HS-27A (cell line): Measurements from ENCODE around the gene GBP3.
"Not testable (repeated sequence)": the region's sequence is repeated elsewhere in the genome, so short reads cannot be mapped to it uniquely, and the experiment has no call there.

Source experiments
- DNase-seq: peaks from one replicate; pipeline ENCODE4 v3.0.0-alpha.2; 2012; ENCODE audit warnings: low read depth, missing footprints

GBP3 gene

GRCh38 chr1:89022167-89022959 is at the start of gene GBP3:
Gene GBP3 (minus strand): TSS chr1:89022866. CDS start chr1:89020721, 2,145 bp downstream.
- no peak for DNase-seq

- DNase-seq, result no peak
Observed at GRCh38 chr1:89070509-89070908, 47.8 kb upstream of the GBP3 start.

GRCh38 chr1:89069951-89070350 is 47.3 kb upstream of the GBP3 start:
- no peak for DNase-seq

GRCh38 chr1:89068291-89068690 is 45.6 kb upstream of the GBP3 start:
- DNase-seq, result no peak

GRCh38 chr1:89065079-89065868 is 42.6 kb upstream of the GBP3 start, which contains the start of gene GBP1:
Gene GBP1 (minus strand): TSS chr1:89065208. CDS start chr1:89063234, 1,974 bp downstream.
- DNase-seq, result no peak

- no peak for DNase-seq
Observed at GRCh38 chr1:89064632-89065031, 42.0 kb upstream of the GBP3 start.

- DNase-seq, result no peak
Observed at GRCh38 chr1:89063094-89063493, 40.4 kb upstream of the GBP3 start.

GRCh38 chr1:89060091-89060490 is 37.4 kb upstream of the GBP3 start:
- DNase-seq, result no peak

GRCh38 chr1:89051955-89052312 is 29.3 kb upstream of the GBP3 start:
- DNase-seq, result no peak

- no peak for DNase-seq
Observed at GRCh38 chr1:89051300-89051954, 28.8 kb upstream of the GBP3 start.

- DNase-seq, result no peak
Observed at GRCh38 chr1:89050649-89051033, 28.0 kb upstream of the GBP3 start.

- not testable (repeated sequence) for DNase-seq
Observed at GRCh38 chr1:89049901-89050648, 27.4 kb upstream of the GBP3 start.

GRCh38 chr1:89049187-89049586 is 26.5 kb upstream of the GBP3 start:
- not testable (repeated sequence) for DNase-seq

GRCh38 chr1:89047734-89048133 is 25.1 kb upstream of the GBP3 start:
- DNase-seq, result no peak

GRCh38 chr1:89046318-89047183 is 23.9 kb upstream of the GBP3 start:
- not testable (repeated sequence) for DNase-seq

GRCh38 chr1:89044970-89045721 is 22.5 kb upstream of the GBP3 start:
- no peak for DNase-seq

- no peak for DNase-seq
Observed at GRCh38 chr1:89043940-89044339, 21.3 kb upstream of the GBP3 start.

GRCh38 chr1:89042491-89042890 is 19.8 kb upstream of the GBP3 start:
- no peak for DNase-seq

- no peak for DNase-seq
Observed at GRCh38 chr1:89041721-89042120, 19.1 kb upstream of the GBP3 start.

- DNase-seq, result no peak
Observed at GRCh38 chr1:89041119-89041641, 18.5 kb upstream of the GBP3 start.
